Smooth muscle cell of the brain vasculature (primary cell): ENCODE data around the gene BARX2.

Experiments used
- DNase-seq: peaks from one replicate; pipeline ENCODE4 v3.0.0-alpha.2; 2012; ENCODE audit warnings: low read depth, low spot score

BARX2 gene

GRCh38 chr11:129402206-129403171 is 26.8 kb downstream of the BARX2 start:
- no peak for DNase-seq

GRCh38 chr11:129404731-129405130 is 29.1 kb downstream of the BARX2 start:
- DNase-seq, result no peak

GRCh38 chr11:129408865-129409444 is 33.3 kb downstream of the BARX2 start:
- DNase-seq, result no peak

- DNase-seq, result no peak
Observed at GRCh38 chr11:129410395-129410960, 34.8 kb downstream of the BARX2 start.

- no peak for DNase-seq
Observed at GRCh38 chr11:129412494-129412893, 36.8 kb downstream of the BARX2 start.

- DNase-seq, result no peak
Observed at GRCh38 chr11:129414144-129414872, 38.7 kb downstream of the BARX2 start.

- DNase-seq, result no peak
Observed at GRCh38 chr11:129416080-129416820, 40.6 kb downstream of the BARX2 start.

- no peak for DNase-seq
Observed at GRCh38 chr11:129417458-129417857, 41.8 kb downstream of the BARX2 start.

GRCh38 chr11:129418039-129418438 is 42.4 kb downstream of the BARX2 start:
- DNase-seq, result no peak

- DNase-seq, result no peak
Observed at GRCh38 chr11:129419386-129419785, 43.7 kb downstream of the BARX2 start.

- no peak for DNase-seq
Observed at GRCh38 chr11:129423426-129423825, 47.8 kb downstream of the BARX2 start.

- DNase-seq, result no peak
Observed at GRCh38 chr11:129425214-129425613, 49.6 kb downstream of the BARX2 start.

- DNase-seq, result no peak
Observed at GRCh38 chr11:129426038-129426437, 50.4 kb downstream of the BARX2 start.

GRCh38 chr11:129426776-129427175 is 51.1 kb downstream of the BARX2 start:
- no peak for DNase-seq

- no peak for DNase-seq
Observed at GRCh38 chr11:129427376-129427775, 51.7 kb downstream of the BARX2 start.

GRCh38 chr11:129427816-129428406 is 52.3 kb downstream of the BARX2 start:
- no peak for DNase-seq

GRCh38 chr11:129428557-129428956 is 52.9 kb downstream of the BARX2 start:
- DNase-seq, result no peak

GRCh38 chr11:129434641-129435498 is 59.2 kb downstream of the BARX2 start:
- no peak for DNase-seq

- no peak for DNase-seq
Observed at GRCh38 chr11:129435499-129436245, 60.0 kb downstream of the BARX2 start.
